HG03135 (cell line): ENCODE measurements around the gene SLC24A3.

Experiments used
- ATAC-seq: cut with Tn5 transposase; IDR thresholded peaks from one replicate; pipeline ENCODE4 v1.9.1; 2021; ENCODE audit warnings: mild to moderate bottlenecking, moderate library complexity; ENCODE audit not compliant: unreplicated experiment

The SLC24A3 gene

DNA sequence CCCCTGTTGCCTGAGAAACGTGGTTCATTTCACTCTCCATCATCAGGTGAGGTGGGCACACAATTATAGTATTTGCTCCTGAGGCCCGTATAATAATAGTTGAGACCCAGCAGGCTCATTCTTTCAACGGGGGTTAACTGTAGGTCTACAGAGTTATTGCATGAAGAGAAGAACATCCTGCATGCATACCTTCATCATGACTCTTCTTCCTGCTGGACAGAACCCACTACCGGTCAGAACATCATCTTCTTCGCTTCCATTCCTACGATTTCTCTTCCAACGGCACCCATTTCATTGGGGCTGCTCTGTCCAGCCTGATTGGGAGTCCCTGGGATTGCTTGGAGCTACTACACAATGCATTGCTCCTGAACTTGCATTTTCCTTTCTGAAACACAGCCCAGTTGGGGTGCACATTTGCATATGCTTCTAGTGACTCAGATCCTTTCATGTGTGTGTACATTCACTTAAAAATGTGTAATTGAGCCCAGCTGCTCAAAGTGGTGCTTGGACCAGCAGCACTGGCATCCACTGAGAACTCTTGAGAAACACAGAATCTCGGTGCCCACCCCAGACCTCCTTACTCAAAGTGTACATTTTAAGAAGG, 57.4 kb downstream of the SLC24A3 start:
- no peak for ATAC-seq

DNA sequence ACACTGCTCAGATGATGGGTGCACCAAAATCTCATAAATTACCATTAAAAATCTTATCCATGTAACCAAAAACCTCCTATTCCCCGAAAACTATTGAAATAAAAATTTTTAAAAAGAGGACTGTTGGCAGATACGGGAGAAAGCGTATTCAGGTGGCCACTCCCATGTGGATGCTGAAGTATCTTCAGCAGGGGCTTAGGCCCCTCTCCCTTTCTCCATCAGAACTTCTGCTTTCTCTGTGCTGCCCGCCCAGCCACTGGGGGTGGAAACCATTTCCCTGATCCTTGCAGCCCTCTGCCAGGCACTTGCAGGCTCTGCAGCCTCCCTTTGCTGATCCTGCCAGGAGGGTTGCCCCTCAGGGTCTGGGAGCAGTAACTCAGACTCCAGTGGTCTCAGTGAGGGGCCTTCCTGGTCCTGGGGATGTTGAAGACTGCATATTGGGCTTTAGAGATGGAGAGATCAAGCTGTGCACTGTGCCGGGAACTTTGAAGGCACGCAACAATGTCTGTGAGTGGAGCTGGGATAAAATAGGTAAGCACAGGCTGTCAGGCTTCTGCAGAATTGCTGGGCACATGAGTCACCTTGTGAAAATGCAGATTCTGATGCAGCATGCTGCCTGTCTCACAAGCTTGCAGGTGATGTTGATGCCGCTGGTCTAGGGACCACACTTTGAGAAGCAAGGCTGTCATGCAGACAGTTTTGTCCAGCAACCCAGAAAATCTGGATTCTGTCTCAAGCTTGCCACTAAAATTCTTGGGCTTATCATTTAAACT, 59.6 kb downstream of the SLC24A3 start:
- no peak for ATAC-seq

- ATAC-seq: no peak
Observed at GRCh38 chr20:19272976-19273654, 60.7 kb downstream of the SLC24A3 start.

DNA sequence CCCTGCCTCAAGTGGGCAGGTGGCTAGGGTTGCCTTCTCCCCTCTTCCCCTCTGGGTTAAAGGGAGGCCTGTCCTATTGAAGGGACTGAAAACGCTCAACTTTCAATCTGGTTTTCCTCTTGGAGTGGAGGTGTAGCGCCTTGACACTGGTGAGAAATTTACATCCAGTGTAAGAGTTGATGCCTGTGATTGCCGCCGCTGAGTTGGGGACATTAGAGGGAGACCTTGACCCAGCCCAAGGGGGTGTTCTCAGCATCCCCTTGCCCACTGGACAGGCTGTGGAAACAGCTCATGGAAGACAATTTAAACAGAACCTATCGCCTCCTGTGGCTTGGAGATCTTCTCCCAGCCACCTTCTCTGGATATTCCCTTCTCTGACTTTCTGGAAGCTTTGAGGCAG, 61.6 kb downstream of the SLC24A3 start:
- ATAC-seq: no peak

DNA sequence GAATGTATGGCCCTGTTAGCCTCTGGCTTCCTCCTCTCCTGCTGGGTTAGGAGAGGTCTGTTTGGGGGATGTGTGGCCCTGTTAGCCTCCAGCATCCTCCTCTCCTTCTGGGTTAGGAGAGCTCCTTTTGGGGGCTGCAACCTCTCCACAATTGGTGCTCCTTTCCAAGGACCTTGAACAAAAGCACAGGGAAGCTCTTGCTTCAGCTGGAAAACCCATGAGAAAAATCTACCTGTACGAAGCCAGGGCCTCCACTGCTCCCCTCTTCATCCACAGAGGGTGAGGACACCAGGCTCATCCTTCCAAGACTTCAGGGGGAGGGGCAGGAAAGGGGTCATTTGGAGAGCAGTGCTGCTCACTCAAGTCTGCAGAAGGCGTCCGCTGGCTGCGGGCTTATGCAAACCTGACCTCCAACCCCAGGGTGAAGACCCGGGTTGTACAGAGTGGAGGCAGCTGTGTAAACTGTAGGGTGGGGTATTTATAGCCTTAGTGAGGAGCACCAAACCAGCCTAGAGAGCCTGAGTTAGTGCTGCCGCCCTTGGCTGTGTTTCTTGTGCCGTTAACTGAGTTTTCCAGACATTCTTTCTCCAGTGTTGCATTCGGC, 62.1 kb downstream of the SLC24A3 start:
- no peak for ATAC-seq

- ATAC-seq: no peak
Observed at GRCh38 chr20:19275038-19275629, 62.7 kb downstream of the SLC24A3 start.

- no peak for ATAC-seq
Observed at GRCh38 chr20:19275630-19276071, 63.2 kb downstream of the SLC24A3 start.

DNA sequence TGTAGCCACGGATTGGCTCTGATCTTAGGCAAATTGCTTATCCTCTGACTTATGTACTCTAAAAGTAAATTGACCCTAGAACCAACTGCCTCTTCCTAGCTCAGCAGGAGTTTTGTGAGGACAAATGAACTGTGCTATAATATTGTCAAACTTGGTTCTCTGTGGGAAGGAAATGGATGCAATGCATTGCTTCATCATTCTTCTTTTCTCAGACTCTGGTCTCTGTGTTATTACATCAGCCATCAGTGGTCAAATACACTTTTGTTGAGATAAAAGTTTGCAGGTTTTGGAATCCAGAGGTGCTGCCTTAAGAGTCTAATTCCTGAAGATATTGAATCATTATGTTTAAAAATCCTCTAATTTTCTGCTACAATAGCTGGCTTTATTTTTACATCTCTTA, 64.9 kb downstream of the SLC24A3 start:
- no peak for ATAC-seq

- no peak for ATAC-seq
Observed at GRCh38 chr20:19283490-19284025, 71.1 kb downstream of the SLC24A3 start.

- no peak for ATAC-seq
Observed at GRCh38 chr20:19284400-19285178, 72.1 kb downstream of the SLC24A3 start.

DNA sequence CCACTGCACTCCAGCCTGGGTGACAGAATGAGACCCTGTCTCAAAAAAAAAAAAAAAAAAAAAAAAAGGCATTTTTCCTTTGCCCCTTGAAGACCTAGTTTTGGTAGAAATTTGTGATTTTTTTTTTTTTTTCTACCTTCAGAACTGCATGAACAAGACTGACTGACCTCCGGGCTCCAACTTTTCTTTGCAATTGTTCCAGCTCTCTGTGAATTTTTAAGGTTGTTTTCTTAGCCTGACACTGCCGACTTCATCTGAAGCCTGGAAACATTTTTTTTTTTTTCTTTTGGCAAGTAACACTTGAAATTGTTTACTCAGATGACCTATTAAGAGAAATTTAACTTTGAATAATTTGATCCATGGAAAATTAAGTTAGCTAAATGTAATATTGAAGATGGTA, 73.0 kb downstream of the SLC24A3 start:
- no peak for ATAC-seq

GRCh38 chr20:19288061-19288460, 75.6 kb downstream of the SLC24A3 start:
- ATAC-seq: no peak

DNA sequence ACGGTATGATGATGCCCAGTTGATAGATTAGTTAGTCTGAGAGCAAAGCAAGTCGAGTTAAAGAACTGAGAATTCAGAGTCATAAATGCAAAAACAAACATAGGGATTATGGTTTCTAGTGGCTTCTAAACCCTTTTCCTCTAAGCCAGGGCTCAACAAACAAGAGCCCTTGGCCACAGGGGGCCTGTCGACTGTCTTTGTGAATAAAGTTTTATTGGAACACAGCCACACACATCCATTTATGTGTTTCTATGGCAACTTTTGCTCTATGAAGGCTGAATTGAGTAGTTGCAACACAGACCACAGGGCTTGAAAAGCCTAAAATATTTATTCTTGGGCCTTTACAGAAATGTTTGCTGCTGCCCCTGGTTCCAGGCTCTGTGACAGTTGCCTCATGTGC, 76.2 kb downstream of the SLC24A3 start:
- ATAC-seq: no peak

DNA sequence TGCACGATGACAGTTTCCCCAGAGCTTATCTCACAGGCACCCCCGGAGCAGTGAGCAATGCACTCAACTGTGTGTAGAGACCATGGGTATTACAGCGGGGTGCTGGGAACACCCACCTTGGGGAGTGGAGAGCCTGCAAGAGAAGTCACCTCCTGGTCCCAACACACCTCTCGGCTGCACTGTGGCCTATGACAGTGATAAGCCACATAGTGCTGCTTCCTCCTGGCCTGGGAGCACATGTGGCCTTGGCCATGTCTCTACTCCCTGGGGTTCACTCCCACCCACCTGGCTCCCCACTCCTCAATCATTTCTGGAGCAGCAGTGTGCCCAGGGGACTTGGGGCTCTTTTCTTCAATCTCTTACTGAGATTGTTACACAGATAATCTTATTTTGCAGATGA, 77.0 kb downstream of the SLC24A3 start:
- no peak for ATAC-seq

DNA sequence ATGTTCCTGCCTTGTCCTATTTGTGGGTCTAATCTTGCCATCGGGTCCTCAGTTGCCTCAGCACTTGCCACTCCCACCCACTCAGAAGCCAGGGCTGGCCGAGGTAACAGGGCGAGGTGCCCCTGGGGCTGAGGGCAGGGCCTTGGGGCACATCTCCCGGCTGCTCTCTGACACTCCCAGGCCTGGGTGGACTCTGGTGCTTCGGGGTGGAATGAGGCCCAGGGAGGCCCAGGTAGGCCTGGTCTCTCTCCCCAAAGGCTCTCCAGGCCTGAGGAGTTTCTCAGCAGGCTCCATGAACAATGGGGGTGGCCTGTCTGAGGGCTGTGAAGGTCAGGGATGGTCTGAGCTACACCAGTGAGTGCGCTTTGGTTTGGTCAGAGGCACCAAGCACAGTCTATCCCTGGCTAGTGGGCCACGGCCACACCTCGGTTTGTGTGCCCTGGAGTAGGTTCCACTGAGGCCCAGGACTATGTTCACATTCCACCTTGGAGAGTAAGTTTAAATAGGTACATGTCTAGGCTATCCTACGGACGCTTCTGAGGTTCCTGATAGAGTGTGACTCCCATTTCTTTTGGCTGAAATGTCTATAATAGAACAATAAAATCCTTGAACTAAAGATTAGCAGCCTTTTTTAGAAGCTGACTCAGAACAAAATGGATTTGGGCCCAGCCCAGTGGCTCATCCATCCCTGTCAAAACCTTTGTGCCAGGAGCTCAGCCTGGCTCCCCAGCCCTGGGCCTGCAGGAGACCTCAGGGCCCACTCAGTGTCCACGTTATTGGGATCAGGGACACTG, 78.8 kb downstream of the SLC24A3 start:
- no peak for ATAC-seq

DNA sequence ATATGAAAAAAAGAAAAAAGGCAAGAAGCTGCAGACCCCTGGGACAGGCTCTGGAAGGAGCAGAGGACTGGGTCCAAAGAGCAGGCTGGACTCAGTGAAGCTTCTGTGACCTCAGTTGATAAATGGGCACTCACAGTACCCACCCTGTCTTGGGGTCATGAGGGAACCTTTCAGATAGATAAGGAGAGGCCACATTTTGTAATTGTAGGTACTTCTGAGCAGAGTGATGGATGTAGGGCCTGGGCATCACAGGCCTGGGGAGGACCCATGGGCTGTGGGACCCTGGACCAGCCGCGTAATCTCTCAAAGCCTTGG, 79.3 kb downstream of the SLC24A3 start:
- no peak for ATAC-seq

DNA sequence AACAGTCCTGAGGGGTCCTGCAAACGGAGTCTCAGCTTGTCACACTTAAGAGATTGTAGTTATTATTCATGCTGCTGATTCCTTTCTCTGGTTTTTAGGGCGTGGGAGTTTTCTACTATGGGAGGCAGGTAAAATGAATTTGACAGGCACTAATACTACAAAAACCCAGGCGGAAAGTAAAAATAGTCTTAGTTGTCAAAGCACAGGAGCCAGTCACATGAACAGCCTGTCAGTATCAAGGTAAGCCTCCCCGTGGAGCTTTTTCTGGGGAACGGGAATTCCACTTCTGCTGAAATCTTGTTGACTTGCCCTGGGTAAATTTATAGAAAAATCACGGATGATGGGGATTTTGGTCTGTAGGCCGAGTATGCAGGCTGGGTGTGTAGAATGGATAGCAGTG, 79.8 kb downstream of the SLC24A3 start:
- no peak for ATAC-seq

GRCh38 chr20:19295076-19295475, 82.6 kb downstream of the SLC24A3 start:
- no peak for ATAC-seq

DNA sequence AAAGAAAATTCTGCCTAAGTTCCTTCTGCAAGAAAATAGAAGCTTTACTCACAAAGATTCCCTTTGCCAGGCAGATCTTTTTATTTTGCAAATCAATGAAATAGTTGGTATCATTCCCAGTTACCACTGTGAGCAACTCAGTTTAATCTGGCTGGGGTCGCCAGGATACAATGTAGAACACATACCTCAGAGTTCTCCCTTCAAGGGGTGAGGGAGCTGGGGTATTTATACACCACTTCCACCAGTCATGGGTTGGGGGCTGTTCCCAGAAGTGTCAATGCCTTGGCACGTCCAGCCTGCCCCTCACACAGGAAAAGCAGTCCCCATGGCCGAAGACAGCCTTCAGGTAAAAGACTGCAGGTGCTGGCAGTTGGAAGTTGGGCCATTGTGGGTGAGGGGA, 86.2 kb downstream of the SLC24A3 start:
- ATAC-seq: no peak

GRCh38 chr20:19300395-19300794, 88.0 kb downstream of the SLC24A3 start:
- no peak for ATAC-seq
